ENCODE measurements around the gene MMP27. TPM values are rescaled to one million over a fixed set of nuclear protein-coding genes. Genes with fewer than 3 reads are reported as not detected.

Gene MMP27
- polyA plus RNA-seq, 1 of the 3 experiments (the other 2 are of a cell fraction) = not detected

DNA sequence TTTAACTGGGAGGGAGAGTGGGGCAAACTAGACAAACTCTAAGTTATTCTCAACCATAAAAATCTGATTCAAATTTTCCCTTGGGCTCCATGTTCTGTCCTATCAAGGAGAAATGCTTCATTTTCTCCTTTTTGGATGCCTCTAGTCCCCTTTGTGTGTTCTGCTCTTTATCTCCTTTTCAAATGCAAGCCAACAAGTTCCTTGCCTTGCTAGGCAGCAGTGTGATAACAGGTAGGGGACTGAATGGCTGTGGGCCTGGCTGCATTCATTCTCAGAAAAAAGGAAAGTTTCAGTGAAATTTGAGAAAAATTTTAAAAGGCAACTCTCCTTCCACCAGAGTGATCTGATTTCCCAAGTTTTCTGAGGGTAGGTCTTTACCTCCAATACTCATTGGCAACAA is 46.1 kb upstream of the MMP27 start:
- Histone ChIP-seq H3K4me2 (no peak overlapping the region), H3K36me3 (replicated peaks in 1 of 2; ENCODE audit: control insufficient read depth in 1 of 2, insufficient read depth in 2 of 2, low read length in 1 of 2) (no peaks in the 10 kb centered on the region), H3F3A (replicated peaks; ENCODE audit: insufficient read depth) (no peaks in the 10 kb centered on the region), H3K4me1 (ENCODE audit: control insufficient read depth in 1 of 2, insufficient read depth in 2 of 2, low read depth in 1 of 2, low read length in 1 of 2) (no peaks in the 10 kb centered on the region), H3K27ac (ENCODE audit: low read depth in 2 of 2, low read length in 1 of 2) (no peak overlapping the region), H3K79me2 (ENCODE audit: insufficient read depth) (no peaks in the 10 kb centered on the region), H3K9ac (no peak overlapping the region), H3K9me3 (no peaks in the 10 kb centered on the region), H4K20me1 (ENCODE audit: insufficient read depth) (no peaks in the 10 kb centered on the region), H3K4me3 (ENCODE audit: low read depth in 2 of 2, low read length in 1 of 2) (no peak overlapping the region), H2AFZ (ENCODE audit: low read depth) (no peak overlapping the region), H3K9me2 (no peaks in the 10 kb centered on the region), H3K27me3 (ENCODE audit: insufficient read depth) (peaks cover 10% of the 10 kb centered on the region; the same call in 1 of the 2 replicates)
- no peak for DNase-seq
- CTCF ChIA-PET = no interaction called here
- POLR2A ChIA-PET = no interaction called here
- TF ChIP-seq RCOR1 (IDR thresholded peaks at IDR 0.05; ENCODE audit: low read length) (no peak), GATA2 (CRISPR knock-in tag; IDR thresholded peaks at IDR 0.05) (no peak), NRF1 (IDR thresholded peaks at IDR 0.05; ENCODE audit: low read depth, low read length) (no peak), CHD2 (IDR thresholded peaks at IDR 0.05; ENCODE audit: low read length, partially characterized antibody) (no peak), MEF2A (IDR thresholded peaks at IDR 0.05; ENCODE audit: borderline replicate concordance, low read depth) (no peak), TAF1 (IDR thresholded peaks at IDR 0.05; ENCODE audit: borderline replicate concordance, low read depth, low read length) (no peak), RAD21 (IDR thresholded peaks at IDR 0.05; ENCODE audit: low read length) (no peak), TEAD4 (IDR thresholded peaks at IDR 0.05; ENCODE audit: borderline replicate concordance, insufficient read depth) (no peak), EZH2phosphoT487 (IDR thresholded peaks at IDR 0.05; ENCODE audit: borderline replicate concordance, low read depth) (no peak), JUND (IDR thresholded peaks at IDR 0.05) (no peak), FOSL2 (IDR thresholded peaks at IDR 0.05; ENCODE audit: borderline replicate concordance, low read depth) (no peak), FOXJ3 (CRISPR knock-in tag; IDR thresholded peaks at IDR 0.05) (no peak)
- TF ChIP-seq, protein P1, sequence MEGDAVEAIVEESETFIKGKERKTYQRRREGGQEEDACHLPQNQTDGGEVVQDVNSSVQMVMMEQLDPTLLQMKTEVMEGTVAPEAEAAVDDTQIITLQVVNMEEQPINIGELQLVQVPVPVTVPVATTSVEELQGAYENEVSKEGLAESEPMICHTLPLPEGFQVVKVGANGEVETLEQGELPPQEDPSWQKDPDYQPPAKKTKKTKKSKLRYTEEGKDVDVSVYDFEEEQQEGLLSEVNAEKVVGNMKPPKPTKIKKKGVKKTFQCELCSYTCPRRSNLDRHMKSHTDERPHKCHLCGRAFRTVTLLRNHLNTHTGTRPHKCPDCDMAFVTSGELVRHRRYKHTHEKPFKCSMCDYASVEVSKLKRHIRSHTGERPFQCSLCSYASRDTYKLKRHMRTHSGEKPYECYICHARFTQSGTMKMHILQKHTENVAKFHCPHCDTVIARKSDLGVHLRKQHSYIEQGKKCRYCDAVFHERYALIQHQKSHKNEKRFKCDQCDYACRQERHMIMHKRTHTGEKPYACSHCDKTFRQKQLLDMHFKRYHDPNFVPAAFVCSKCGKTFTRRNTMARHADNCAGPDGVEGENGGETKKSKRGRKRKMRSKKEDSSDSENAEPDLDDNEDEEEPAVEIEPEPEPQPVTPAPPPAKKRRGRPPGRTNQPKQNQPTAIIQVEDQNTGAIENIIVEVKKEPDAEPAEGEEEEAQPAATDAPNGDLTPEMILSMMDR (IDR thresholded peaks at IDR 0.05) = no peak
- TF ChIP-seq, protein P2, sequence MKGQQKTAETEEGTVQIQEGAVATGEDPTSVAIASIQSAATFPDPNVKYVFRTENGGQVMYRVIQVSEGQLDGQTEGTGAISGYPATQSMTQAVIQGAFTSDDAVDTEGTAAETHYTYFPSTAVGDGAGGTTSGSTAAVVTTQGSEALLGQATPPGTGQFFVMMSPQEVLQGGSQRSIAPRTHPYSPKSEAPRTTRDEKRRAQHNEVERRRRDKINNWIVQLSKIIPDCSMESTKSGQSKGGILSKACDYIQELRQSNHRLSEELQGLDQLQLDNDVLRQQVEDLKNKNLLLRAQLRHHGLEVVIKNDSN (IDR thresholded peaks at IDR 0.05; ENCODE audit: borderline replicate concordance, low read depth) = no peak
- TF ChIP-seq, protein P3, sequence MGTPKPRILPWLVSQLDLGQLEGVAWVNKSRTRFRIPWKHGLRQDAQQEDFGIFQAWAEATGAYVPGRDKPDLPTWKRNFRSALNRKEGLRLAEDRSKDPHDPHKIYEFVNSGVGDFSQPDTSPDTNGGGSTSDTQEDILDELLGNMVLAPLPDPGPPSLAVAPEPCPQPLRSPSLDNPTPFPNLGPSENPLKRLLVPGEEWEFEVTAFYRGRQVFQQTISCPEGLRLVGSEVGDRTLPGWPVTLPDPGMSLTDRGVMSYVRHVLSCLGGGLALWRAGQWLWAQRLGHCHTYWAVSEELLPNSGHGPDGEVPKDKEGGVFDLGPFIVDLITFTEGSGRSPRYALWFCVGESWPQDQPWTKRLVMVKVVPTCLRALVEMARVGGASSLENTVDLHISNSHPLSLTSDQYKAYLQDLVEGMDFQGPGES (IDR thresholded peaks at IDR 0.05; ENCODE audit: low read depth, low read length) = no peak
- TF ChIP-seq, protein P4, sequence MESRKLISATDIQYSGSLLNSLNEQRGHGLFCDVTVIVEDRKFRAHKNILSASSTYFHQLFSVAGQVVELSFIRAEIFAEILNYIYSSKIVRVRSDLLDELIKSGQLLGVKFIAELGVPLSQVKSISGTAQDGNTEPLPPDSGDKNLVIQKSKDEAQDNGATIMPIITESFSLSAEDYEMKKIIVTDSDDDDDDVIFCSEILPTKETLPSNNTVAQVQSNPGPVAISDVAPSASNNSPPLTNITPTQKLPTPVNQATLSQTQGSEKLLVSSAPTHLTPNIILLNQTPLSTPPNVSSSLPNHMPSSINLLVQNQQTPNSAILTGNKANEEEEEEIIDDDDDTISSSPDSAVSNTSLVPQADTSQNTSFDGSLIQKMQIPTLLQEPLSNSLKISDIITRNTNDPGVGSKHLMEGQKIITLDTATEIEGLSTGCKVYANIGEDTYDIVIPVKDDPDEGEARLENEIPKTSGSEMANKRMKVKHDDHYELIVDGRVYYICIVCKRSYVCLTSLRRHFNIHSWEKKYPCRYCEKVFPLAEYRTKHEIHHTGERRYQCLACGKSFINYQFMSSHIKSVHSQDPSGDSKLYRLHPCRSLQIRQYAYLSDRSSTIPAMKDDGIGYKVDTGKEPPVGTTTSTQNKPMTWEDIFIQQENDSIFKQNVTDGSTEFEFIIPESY (IDR thresholded peaks at IDR 0.05; ENCODE audit: borderline replicate concordance, low read depth) = no peak

Data from SK-N-SH (cell line).